GM18519 (cell line): ENCODE measurements around the gene TWSG1.
"Not testable (repeated sequence)": the region's sequence is repeated elsewhere in the genome, so short reads cannot be mapped to it uniquely, and the experiment has no call there.

Source experiments
- ATAC-seq: cut with Tn5 transposase; IDR thresholded peaks from one replicate; pipeline ENCODE4 v1.9.1; 2021; ENCODE audit warnings: mild to moderate bottlenecking, moderate library complexity; ENCODE audit not compliant: unreplicated experiment, low FRiP score

Gene TWSG1

DNA sequence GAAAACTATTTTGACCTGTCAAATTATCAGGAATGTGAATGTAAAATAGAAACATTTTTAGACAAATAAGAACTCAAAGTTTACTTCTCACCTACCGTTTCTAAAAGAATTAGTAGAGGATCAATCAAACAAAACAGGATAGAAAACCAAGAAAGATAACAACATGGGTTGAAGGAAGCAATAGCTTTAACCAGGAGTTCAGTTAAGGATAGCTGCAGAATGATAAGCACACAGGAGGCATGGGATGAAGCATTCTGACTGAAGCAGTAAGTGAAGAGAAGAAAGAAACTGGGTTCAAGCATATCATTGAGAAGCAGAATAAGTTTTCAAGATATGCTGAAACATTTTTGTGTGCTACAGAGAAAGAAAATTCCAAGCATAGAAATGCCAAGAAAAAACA, 52.3 kb downstream of the TWSG1 start:
- ATAC-seq = no peak

DNA sequence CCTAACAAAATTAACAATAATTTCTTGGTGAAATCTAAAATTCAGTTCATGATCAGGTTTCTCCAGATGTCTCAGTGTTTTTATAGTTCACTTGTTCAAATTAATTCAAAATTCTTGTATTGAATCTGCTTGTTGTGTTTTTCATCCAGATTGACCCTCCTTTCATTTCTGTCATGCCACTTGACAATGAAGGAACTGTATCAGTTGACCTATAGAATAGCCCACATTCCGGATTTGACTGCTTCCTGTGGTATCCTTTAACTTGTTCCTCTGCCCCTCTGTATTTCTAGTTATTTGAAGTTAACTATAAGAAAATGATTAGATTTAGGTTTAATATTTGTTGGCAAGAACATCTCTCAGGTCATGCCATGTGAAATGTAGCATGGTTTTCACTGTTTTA, 53.3 kb downstream of the TWSG1 start:
- no peak for ATAC-seq

DNA sequence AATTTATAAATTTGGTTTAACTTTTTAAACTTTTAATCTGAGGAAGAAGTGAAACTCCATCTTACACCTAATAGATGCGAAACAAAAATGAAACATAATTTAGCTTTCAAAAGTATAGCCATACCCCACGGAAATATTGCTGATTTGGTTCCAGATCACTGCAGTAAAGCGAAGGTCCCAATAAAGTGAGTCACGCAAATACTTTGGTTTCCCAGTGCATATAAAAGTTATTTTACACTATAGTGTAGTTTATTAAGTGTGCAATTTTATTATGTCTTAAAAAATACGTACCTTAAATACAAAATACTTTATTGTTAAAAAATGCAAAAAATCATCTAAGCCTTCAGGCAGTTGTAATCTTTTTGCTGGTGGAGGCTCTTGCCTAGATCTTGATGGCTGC, 55.1 kb downstream of the TWSG1 start:
- no peak for ATAC-seq

DNA sequence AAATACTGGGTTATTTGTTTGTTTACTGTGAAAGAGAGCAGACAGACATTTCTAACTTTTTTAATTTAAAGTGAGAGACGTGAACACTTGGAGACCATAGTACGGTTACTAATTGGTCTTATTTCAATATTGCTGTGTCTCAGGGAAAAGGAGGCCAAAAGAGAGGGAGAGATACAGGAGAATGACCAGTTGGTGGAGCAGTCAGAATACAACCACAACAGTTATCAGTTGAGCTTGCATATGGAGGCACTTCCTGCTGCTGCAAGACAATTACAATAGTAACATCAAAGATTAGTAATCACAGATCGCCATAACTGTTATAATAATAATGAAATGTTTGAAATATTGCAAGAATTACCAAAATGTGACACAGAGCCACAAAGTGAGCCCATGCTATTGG, 58.2 kb downstream of the TWSG1 start:
- no peak for ATAC-seq

DNA sequence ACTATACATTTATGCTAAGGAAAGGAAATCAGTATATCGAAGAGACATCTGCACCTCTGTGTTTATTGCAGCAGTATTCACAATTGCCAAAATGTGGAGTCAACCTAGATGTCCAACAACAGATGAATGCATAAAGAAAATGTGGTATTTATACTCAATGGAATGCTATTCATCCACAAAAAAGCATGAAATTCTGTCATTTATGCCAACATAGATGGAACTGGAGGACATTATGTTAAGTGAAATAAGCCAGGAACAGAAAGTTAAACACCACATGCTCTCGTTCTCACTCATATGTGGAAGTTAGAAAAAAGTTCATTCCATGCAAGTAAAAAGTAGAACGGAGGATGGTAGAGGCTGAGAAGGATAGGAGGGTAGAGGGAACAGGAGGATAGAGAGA, 59.5 kb downstream of the TWSG1 start:
- no peak for ATAC-seq

DNA sequence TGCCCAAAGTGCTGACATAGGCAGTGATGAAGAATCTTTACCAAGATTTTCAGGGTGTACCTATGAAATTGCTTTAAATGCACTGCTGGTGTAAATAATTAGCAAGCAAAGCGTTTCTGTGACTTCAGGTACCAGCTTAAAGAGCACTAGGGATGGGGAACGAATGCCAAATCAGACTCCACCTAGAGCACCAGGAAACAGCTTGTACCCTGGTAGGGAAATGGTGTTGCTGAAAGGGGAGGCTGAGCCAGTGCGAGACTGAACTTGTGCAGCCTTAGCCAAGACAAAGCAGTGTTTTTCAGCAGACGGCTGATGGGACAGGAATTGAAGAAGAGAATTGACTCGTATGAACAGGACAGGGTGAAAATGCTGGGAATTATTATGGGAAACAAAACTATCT, 65.6 kb downstream of the TWSG1 start:
- no peak for ATAC-seq

DNA sequence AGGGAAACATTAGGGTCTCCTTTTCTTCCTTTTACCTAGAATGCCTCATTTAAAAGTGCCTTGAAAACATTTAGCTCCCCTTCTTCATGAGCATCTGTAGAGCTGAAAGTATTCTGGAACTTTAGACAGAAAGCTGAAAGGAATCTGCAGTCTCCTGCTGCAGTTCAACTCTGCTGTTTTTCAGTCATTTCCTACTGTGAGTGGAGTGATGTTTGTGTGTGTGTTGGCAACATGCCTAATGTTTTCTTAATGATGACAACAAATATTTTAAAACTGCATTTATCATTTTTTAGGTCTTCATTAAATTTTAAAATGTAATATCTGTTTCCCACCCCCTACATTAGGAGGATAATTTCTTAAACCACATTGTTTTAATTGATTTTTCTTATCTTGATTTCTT, 66.6 kb downstream of the TWSG1 start:
- no peak for ATAC-seq

DNA sequence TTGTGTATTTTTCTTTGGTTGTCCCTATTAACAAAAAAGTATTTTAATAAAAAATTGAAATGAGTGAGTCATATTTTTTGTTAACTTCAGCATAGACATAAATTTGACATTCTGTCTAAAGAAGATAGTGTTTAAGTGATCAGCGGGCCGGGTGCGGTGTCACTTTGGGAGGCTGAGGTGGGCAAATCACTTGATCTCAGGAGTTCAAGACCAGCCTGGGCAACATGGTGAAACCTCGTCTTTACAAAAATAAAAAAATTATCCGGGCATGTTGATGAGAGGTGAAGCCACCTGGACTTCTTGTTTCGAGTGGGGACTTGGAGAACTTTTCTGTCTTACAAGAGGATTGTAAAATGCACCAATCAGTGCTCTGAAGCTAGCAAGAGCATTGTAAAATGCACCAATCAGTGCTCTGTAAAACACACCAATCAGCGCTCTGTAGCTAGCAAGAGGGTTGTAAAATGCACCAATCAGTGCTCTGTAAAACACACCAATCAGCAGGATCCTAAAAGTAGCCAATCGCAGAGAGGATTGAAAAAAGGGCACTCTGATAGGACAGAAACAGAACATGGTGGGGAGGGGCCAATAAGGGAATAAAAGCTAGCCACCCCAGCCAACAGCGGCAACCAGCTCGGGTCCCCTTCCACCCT, 67.9 kb downstream of the TWSG1 start:
- ATAC-seq = not testable (repeated sequence)

DNA sequence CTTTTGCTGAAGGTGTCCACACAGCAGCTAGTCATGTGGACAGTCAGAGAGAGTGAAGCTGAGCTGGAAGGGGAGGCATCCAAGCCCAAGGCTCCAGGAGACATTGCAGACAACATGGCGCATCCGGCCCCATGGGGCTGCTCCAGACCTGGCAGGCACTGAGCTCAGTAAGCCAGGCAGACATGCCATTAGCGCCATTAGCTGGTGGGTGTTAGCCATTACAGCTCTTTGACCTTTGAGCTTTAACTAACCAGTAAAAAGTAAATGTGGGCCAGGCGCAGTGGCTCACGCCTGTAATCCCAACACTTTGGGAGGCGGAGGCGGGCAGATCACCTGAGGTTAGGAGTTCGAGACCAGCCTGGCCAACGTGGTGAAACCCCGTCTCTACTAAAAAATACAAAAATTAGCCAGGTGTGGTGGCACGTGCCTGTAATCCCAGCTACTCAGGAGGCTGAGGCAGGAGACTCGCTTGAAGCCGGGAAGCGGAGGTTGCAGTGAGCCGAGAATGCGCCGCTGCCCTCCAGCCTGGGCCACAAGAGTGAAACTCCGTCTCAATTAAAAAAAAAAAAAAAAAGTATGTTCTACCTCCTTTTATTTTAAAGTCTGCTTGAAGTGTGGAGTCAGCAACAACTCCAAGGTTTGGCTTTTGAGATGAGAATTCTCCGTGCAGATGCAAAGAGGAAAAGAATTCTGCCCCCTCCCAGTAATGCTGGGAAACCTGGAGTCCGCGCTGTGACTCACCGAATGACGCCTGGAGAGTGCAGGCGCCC, 69.4 kb downstream of the TWSG1 start:
- no peak for ATAC-seq

DNA sequence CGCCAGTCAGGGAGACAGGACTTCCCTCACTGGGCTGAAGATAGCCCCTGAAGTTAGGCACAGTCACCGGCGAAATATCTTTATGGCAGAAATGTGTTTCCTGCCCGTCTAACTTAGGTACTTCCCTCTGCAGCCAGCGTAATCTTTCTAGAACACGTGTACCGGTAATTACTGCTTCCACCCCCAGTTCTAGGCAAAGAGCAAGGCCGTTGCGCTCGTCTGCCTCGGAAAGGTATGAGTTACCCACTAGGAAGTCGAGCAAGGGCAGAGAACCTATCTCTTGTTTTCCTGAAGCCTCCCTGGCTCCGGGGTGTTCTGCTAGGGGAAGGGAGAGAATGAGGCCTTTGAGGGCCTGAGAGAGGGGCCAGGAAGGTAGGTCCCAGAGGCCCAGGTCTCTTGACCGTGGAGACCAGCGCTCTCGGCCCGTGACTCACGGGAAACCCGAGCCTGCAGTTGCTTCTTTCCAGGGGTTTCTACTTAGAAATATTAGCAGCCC, 70.0 kb downstream of the TWSG1 start:
- no peak for ATAC-seq

DNA sequence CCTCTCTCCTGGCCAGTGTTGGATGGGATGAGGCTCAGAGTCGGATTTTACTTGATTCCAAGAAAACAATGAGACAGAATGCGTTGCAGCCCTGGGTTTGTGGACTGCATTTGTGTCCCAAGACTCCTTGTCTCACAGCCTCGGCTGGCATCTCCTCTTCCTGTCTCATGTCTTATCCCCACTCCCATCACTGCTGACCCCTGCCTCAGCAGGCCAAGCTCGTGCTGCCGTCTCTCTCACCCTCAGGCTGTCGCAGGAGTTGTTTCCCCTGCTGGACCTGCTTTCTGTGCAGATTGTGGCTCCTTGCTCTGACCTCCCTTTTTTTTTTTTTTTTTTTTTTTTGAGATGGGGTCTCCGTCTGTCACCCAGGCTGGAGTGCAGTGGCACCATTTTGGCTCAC, 70.6 kb downstream of the TWSG1 start:
- ATAC-seq = no peak

DNA sequence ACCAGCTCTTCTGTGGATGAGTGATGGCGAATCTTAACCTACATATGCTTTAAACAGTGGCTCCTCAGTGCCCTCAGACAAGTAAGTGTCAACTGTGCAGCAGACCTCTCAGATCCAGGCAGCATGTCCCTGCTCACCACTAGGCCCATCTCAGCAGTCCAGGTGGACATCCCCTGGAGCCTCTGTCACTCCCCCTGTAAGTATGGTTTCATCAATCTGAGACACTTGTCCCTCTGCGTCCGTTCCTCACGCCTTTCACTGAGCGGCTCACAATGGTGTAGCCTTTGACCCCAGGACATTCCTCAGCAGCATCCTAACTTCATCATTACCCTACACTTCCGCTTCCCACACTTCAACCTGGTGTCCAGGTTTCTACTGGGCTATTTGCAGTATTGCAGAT, 71.4 kb downstream of the TWSG1 start:
- no peak for ATAC-seq

DNA sequence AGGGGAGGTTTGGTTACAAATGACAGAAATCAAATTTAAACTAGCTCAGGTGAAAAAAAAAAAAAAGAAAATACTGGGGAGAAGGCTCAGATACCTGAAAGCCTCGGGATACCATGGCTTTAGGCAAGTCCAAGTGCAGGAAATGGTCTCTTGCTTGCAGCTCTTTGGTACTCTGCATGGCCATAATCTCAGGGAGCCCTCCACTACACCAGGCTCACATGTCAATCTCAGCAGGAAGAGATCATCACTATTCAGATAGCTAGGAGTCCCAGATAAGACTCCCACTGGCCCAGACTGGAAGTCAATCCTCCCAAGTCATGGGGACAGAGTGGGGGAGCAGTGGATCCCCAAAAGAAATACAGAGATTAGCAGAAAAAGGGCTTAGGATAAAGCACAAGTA, 75.9 kb downstream of the TWSG1 start:
- no peak for ATAC-seq

DNA sequence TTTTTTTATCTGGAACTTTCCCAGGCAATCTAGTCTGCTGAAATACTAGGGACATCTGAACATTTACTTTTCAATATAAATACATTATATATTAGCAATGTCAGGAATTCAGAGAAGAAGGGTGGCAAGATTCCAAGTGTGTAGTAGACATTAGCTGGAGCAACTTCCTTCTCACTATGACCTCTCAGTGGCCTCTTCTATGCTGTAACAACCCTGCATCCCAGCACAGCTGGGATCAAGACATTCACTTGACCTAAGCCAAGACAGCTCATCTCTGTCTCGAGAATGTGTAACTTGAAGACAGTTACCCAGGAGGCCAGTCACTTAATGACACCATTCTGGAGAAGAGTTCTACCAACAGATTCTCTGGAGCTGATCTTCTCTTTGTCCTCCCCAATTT, 79.0 kb downstream of the TWSG1 start:
- ATAC-seq = no peak

DNA sequence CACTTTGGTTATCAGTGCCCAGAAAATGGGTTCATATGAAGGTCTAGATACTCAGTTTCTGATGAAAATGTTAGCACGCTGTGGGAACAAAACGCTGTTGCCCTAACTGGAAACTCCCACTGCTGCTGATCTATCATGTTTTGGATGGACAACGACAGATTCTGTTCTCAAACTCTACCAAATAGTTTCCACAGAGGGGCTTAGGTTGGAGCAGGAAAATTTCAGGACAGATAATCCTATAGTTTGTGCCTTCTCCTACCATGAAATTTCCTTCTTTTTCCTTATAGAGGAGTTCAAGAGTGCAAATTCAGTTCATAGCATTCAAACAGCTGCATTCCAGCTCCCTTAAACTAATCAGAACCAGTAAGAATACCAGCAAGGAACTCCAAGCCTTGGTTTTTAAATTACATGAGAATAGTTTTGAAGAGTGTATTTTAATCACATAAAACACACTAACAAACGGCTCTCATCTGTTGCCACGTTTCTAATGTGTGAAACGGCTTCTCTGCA, 82.0 kb downstream of the TWSG1 start:
- no peak for ATAC-seq

DNA sequence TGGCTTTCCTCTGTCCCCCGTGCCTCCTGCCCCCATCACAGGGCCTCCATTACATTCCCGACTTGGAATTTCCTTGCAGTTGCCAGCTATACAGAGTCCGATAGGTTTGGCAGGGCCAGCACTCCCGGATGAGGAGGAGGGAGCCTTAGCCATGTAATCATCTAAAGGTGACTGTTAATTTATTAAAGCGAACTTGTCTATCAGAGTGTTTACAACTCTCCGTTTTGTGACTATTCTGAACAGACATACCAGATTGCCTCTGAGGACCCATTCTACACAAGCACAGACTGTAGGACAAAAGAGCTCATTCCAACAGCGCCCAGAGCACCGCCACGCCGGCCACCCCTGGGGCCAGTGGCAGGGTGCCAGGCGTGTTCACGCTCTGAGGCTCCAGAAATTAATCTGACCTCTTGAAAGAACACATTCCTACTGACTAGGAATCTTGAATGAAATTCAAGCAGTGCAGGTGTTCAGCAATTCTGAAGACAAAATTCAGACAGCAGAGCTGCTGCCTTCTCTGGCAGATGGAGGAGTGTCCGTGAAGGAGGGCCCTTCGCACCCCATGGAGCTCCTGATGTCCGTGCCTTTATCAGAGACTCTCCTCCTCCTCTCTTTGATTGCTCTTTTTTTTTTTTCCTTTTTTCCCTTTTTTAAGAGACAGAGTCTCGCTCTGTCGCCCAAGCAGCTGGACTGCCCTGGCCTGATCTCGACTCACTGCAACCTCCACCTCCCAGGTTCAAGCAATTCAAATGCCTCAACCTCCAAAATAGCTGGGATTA, 82.7 kb downstream of the TWSG1 start:
- ATAC-seq = no peak

DNA sequence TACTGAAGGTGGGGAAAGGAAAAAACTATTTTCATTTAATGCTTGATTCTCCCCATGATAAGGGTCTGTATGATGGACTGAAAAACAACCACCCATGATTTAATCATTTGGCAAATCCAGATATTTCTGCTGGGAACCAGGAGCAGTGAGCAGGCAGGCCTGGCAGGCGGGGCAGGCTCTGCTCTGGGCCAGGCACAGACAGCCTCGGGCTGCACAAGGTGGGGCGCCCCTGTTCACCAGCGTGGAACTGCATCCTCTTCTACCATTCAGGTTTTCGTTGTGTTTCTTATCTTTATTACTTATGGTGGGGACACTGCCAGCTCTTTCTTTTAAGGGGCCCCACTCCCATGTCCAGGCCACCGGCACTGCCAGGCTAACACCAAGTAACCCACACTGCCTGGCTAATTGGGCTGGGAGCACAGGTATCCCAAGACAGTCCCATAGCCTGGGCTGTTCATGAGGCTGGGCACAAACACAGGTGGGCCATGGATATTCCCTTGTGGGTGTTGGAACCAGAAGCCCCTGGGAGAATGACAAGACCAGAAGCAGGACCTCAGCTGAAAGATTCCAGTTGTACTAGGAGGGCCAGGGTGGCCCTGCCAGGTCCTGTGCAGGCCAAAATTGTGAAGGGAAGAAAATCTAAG, 83.6 kb downstream of the TWSG1 start:
- no peak for ATAC-seq

DNA sequence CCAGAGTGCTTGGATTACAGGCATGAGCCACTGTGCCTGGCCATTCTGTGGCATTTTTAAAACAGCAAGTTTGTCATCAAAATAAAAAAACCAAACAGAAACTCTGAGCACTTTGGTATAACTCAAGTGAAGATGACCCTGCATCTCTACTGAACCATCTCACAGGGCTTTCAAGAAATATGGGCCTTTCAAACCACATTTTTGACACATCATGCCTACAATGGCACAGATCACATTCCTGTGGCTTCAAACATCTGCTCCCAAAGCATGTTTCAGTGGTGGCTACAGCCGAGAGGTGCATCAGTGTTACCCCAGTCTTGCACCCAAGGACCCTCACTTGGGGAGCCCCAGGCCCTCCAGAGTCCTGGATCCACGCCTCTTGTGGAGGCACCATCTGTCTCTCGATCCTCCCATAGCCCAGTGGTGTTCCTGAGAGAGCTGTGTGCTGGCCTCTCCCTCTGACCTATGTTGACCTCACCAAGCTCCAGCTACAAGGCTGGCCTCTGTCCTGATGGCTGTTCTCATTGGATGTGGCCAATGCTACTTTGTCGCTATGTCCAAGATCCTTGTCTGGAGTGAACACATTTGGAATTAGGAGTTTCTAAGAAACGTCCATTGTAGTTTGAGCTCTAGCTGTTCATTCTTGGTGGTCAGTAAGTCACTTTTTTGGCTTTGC, 85.5 kb downstream of the TWSG1 start:
- ATAC-seq = no peak

DNA sequence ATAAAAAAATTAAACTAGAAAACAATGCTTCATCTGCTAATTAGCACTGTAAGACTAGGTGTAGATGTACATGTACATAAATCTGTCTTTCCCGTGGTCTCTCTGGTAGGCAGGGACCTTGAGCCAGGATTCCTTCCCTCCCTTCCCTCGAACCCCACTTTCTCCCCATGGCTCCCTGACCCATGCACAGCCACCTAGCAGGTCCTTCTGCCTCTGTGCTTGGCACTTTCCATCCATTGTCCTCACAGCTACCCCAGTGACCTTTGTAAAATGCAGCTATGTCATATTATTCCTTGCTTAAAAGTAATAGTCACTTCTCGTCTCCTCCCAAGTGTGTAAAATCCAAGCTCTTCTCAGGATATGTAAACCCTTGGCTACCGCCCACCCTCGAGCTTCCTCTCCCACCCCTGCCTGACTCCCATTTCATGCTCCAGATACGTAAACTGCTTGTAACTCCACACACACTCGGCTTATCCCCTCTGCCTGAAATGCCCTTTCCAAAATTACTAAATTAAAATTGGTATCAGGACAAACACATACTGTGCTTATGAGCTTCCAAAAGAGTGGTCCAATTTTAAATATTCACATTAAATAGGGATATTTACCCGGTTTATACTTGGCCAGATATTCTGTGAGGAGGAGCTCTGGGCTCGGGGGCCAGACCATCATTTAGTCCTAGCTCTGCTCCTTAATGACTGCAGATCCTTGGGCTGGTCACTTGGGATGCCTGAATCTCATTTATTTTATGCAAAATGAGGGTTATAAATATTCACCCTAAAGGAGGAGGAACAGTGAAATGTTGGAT, 86.7 kb downstream of the TWSG1 start:
- no peak for ATAC-seq
